Epidermal melanocyte (primary cell): ENCODE measurements around the gene SLC12A3.
"Not testable (repeated sequence)": the region's sequence is repeated elsewhere in the genome, so short reads cannot be mapped to it uniquely, and the experiment has no call there.

Experiments used
- DNase-seq: peaks from one replicate; pipeline ENCODE4 v3.0.0; 2011; ENCODE audit warnings: low spot score; ENCODE audit not compliant: insufficient read length

SLC12A3 gene

GRCh38 chr16:56918467-56919012 lies 53.5 kb downstream of the SLC12A3 start:
- DNase-seq, result no peak

GRCh38 chr16:56919099-56919800 lies 54.2 kb downstream of the SLC12A3 start:
- DNase-seq, result no peak

GRCh38 chr16:56921571-56921970 lies 56.6 kb downstream of the SLC12A3 start:
- no peak for DNase-seq

GRCh38 chr16:56923481-56924091 lies 58.6 kb downstream of the SLC12A3 start:
- no peak for DNase-seq

GRCh38 chr16:56927471-56927870 lies 62.5 kb downstream of the SLC12A3 start:
- no peak for DNase-seq

GRCh38 chr16:56929639-56930038 lies 64.6 kb downstream of the SLC12A3 start:
- DNase-seq, result no peak

GRCh38 chr16:56930486-56931270 lies 65.7 kb downstream of the SLC12A3 start:
- no peak for DNase-seq

GRCh38 chr16:56931271-56931891 lies 66.4 kb downstream of the SLC12A3 start:
- no peak for DNase-seq

- peak; percentile 97 for DNase-seq
These were observed 67.1 kb downstream of the SLC12A3 start, which contains the start of gene HERPUD1 for GRCh38 chr16:56931892-56932720. Gene HERPUD1 (plus strand): TSS chr16:56932142. CDS start chr16:56932245, 103 bp downstream.

GRCh38 chr16:56932721-56933619 lies 68.0 kb downstream of the SLC12A3 start:
- DNase-seq, result peak; percentile 62

GRCh38 chr16:56933828-56934598 lies 69.0 kb downstream of the SLC12A3 start:
- no peak for DNase-seq

- not testable (repeated sequence) for DNase-seq
These were observed 69.7 kb downstream of the SLC12A3 start for GRCh38 chr16:56934599-56935145.

- DNase-seq, result no peak
These were observed 70.2 kb downstream of the SLC12A3 start for GRCh38 chr16:56935201-56935600.

- DNase-seq, result no peak
These were observed 71.5 kb downstream of the SLC12A3 start for GRCh38 chr16:56936491-56936890.

GRCh38 chr16:56936950-56937349 lies 71.9 kb downstream of the SLC12A3 start:
- DNase-seq, result no peak

- DNase-seq, result no peak
These were observed 73.9 kb downstream of the SLC12A3 start for GRCh38 chr16:56938664-56939513.

GRCh38 chr16:56939801-56940200 lies 74.8 kb downstream of the SLC12A3 start:
- DNase-seq, result no peak

GRCh38 chr16:56941092-56941491 lies 76.1 kb downstream of the SLC12A3 start:
- DNase-seq, result no peak
